Endothelial cell of umbilical vein (primary cell): Measurements from ENCODE around the gene MCCC1. TPM values are rescaled to one million over a fixed set of nuclear protein-coding genes. Genes with fewer than 3 reads are reported as not detected.

Source experiments
- BruUV-seq: library from RNA; stranded (reverse); fragments of 400-500 nt; replicated peaks from 2 replicates; lab custom pipeline; 2021; lab: Mats Ljungman, UMichigan
- CTCF ChIA-PET: fragments of 300-600, 350-600 bp; sonication (Branson Sonifier 250); formaldehyde crosslinking; loops from one replicate; lab custom pipeline; 2021; ENCODE audit warnings: antibody characterized with exemption, inconsistent platforms; lab: Charles Lee
- POLR2A ChIA-PET: fragments of 300-600, 350-600 bp; sonication (Branson Sonifier 250); formaldehyde crosslinking; loops from one replicate; lab custom pipeline; 2021; ENCODE audit warnings: antibody characterized with exemption, inconsistent platforms; lab: Charles Lee
- DNase-seq: peaks from one replicate; pipeline ENCODE4 v3.0.0-alpha.2; 2011; ENCODE audit warnings: low read depth, low spot score
- FAIRE-seq: peaks from 2 replicates; lab custom pipeline; 2011; peaks lifted over from hg19 to GRCh38; lab: Jason Lieb, UNC
- H2AFZ ChIP-seq: 2 replicates; pipeline ENCODE4 v1.6.0; 2012; ENCODE audit warnings: low read depth, low read length, control low read depth, inconsistent platforms
- H3K27ac ChIP-seq: 2 replicates; pipeline ENCODE4 v1.5.1; 2011; ENCODE audit warnings: low read depth, mild to moderate bottlenecking, control low read depth, low read length, moderate library complexity; ENCODE audit not compliant: insufficient read depth
- H3K27me3 ChIP-seq, 2 experiments: 2 replicates each; pipeline versions ENCODE4 v1.6.0 to v1.6.1; 2011; ENCODE audit warnings: low read length in 2 of 2, mixed read lengths in 1 of 2; ENCODE audit not compliant: control insufficient read depth in 2 of 2, insufficient read depth in 2 of 2
- H3K36me3 ChIP-seq, 2 experiments: 2 replicates in 1 of 2; 3 replicates in 1 of 2; pipeline ENCODE4 v1.5.1; 2011; ENCODE audit warnings: low read length in 2 of 2, mild to moderate bottlenecking in 1 of 2, moderate library complexity in 1 of 2; ENCODE audit not compliant: control insufficient read depth in 2 of 2, insufficient read depth in 2 of 2; ENCODE audit errors: extremely low read depth in 1 of 2
- H3K4me1 ChIP-seq: 3 replicates; pipeline ENCODE4 v1.5.1; 2011; ENCODE audit warnings: mild to moderate bottlenecking, low read length; ENCODE audit not compliant: control insufficient read depth, insufficient read depth; ENCODE audit errors: extremely low read depth
- H3K4me2 ChIP-seq: 2 replicates; pipeline ENCODE4 v1.6.1; 2011; ENCODE audit warnings: low read length, control low read depth, mixed read lengths; ENCODE audit not compliant: insufficient read depth
- H3K4me3 ChIP-seq, 3 experiments: fragments of 200-600 bp in 1 of 3; sonication (generic), shearing (Covaris generic) in 1 of 3; replicated peaks in 1 of 3; 2 replicates each; pipeline ENCODE4 v1.5.1; 2011 to 2016; ENCODE audit warnings: control low read depth in 3 of 3, low read length in 3 of 3, mild to moderate bottlenecking in 2 of 3, inconsistent platforms in 1 of 3, low read depth in 1 of 3, moderate library complexity in 1 of 3; ENCODE audit not compliant: insufficient read depth in 1 of 3
- H3K79me2 ChIP-seq: 2 replicates; pipeline ENCODE4 v1.6.0; 2012; ENCODE audit warnings: low read length, inconsistent platforms; ENCODE audit not compliant: control insufficient read depth, insufficient read depth
- H3K9ac ChIP-seq: replicated peaks from 2 replicates; pipeline ENCODE3; 2011; ENCODE audit warnings: low read length, control low read depth; ENCODE audit not compliant: insufficient read depth; ENCODE audit errors: extremely low read depth
- H3K9me1 ChIP-seq: replicated peaks from 3 replicates; pipeline ENCODE4 v1.6.0; 2011; ENCODE audit warnings: mild to moderate bottlenecking, low read length; ENCODE audit not compliant: control insufficient read depth, insufficient read depth; ENCODE audit errors: extremely low read depth
- H3K9me3 ChIP-seq: replicated peaks from 2 replicates; pipeline ENCODE4 v1.5.1; 2012; ENCODE audit warnings: low read length, inconsistent platforms; ENCODE audit not compliant: control insufficient read depth, insufficient read depth
- H4K20me1 ChIP-seq: replicated peaks from 2 replicates; pipeline ENCODE3; 2011; ENCODE audit warnings: mild to moderate bottlenecking, low read length; ENCODE audit not compliant: control insufficient read depth, insufficient read depth; ENCODE audit errors: extremely low read depth
- EZH2 ChIP-seq: IDR thresholded peaks from 2 replicates; pipeline ENCODE4 v1.6.1; 2012; ENCODE audit warnings: borderline replicate concordance, low read depth, mild to moderate bottlenecking, moderate library complexity, low read length, inconsistent platforms; ENCODE audit not compliant: severe bottlenecking
- FOS ChIP-seq: IDR thresholded peaks from 2 replicates; pipeline ENCODE4 v1.6.1; 2011; ENCODE audit warnings: mild to moderate bottlenecking, low read length, moderate library complexity, borderline replicate concordance; ENCODE audit not compliant: insufficient read depth
- GATA2 ChIP-seq: IDR thresholded peaks from 2 replicates; pipeline ENCODE4 v1.7.0; 2011; ENCODE audit warnings: low read depth, mild to moderate bottlenecking, moderate library complexity, mixed read lengths, low read length; ENCODE audit not compliant: insufficient read length, insufficient read depth
- JUN ChIP-seq: IDR thresholded peaks from 2 replicates; pipeline ENCODE4 v1.6.1; 2011; ENCODE audit warnings: borderline replicate concordance, low read depth; ENCODE audit not compliant: insufficient read length, insufficient read depth
- MYC ChIP-seq: IDR thresholded peaks from one replicate; pipeline ENCODE4 v1.6.1; 2011; ENCODE audit warnings: mild to moderate bottlenecking, low read depth, low read length
- POLR2A ChIP-seq: IDR thresholded peaks from 2 replicates; pipeline ENCODE4 v1.6.1; 2012; ENCODE audit warnings: low read depth, mild to moderate bottlenecking, control low read depth, low read length
- POLR2AphosphoS5 ChIP-seq: IDR thresholded peaks from 2 replicates; pipeline ENCODE4 v1.6.1; 2012; ENCODE audit warnings: low read depth, mild to moderate bottlenecking, control low read depth, low read length, moderate library complexity; ENCODE audit not compliant: insufficient read depth
- dilution Hi-C: fragments of 300-500 bp; cut with MboI; formaldehyde crosslinking; loops from one replicate; pipeline ENCODE4 v1.15.0; 2019; ENCODE audit warnings: low sequenced_read_pairs; ENCODE audit not compliant: extremely low pct_ligation_motif_present
- intact Hi-C: fragments of 100-400 bp; cut with micrococcal nuclease; formaldehyde crosslinking; loops from one replicate; pipeline ENCODE4 v1.10.0; 2022
- polyA plus RNA-seq, 4 experiments: library from polyadenylated mRNA; depleted of rRNA in 3 of 4; stranded (reverse) in 3 of 4; unstranded in 1 of 4; fragments of >200 nt; gene quantifications; 2 replicates each; pipeline versions ENCODE4 v1.2.1 to v1.2.3, GENCODE V29; 2011 to 2012; ENCODE audit warnings: missing spikeins in 1 of 4
- total RNA-seq: library from RNA; stranded (reverse); gene quantifications from 2 replicates; pipeline ENCODE4 v1.2.3, GENCODE V29; 2021
- TF ChIP-seq, protein P1 (sequence below), 2 donors: IDR thresholded peaks; 1 replicate in 1 of 2; 2 replicates in 1 of 2; pipeline ENCODE4 v1.5.1; 2011; ENCODE audit warnings: low read length in 2 of 2, mild to moderate bottlenecking in 2 of 2, moderate library complexity in 2 of 2, control low read depth in 1 of 2, inconsistent platforms in 1 of 2, low read depth in 1 of 2; ENCODE audit not compliant: insufficient read depth in 1 of 2; ENCODE audit errors: extremely low read depth in 1 of 2
- TF ChIP-seq, protein P2 (sequence below): IDR thresholded peaks from 2 replicates; pipeline ENCODE4 v1.6.1; 2011; ENCODE audit not compliant: insufficient read depth, insufficient read length

The MCCC1 gene
- total and polyA plus RNA-seq, 2 donors (not counting 3 experiments of a cell fraction or from before 2014, with no cell fraction given), result 9.2 to 19.7 TPM

DNA sequence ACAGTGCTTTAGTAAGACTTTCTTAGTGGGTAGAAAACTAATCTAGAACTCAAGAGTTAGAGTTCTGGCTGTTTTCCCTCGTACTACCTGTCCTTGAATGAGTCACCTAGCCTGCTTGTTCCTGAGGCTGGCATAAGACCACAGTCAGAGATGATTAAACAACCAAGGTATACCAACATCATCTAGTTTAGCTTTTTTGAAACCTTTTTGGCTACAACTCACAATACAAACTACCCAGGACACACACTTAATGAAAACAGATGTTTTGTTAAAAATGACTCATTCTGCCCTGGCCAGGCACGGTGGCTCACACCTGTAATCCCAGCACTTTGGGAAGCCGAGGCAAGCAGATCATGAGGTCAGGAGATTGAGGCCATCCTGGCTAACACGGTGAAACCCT lies 4.6 kb downstream of the MCCC1 start:
- Histone ChIP-seq H3K9me1 (no peaks in the 10 kb centered on the region), H3K4me2 (no peak overlapping the region), H3K36me3 (peaks cover 2% of the 10 kb centered on the region in 2 experiments), H3K9me3 (no peaks in the 10 kb centered on the region), H3K27ac (no peak overlapping the region), H3K79me2 (peaks cover 5% of the 10 kb centered on the region), H3K9ac (no peak overlapping the region), H3K4me1 (peaks cover 8% of the 10 kb centered on the region), H4K20me1 (no peaks in the 10 kb centered on the region), H3K27me3 (no peaks in the 10 kb centered on the region), H3K4me3 (no peak overlapping the region), H2AFZ (no peak overlapping the region)
- ChIA-PET CTCF (no interaction called here), POLR2A (no interaction called here)
- DNase-seq, result no peak
- BruUV-seq, result no TSS peak
- dilution Hi-C loops, result no loop called here
- TF ChIP-seq, protein P1, sequence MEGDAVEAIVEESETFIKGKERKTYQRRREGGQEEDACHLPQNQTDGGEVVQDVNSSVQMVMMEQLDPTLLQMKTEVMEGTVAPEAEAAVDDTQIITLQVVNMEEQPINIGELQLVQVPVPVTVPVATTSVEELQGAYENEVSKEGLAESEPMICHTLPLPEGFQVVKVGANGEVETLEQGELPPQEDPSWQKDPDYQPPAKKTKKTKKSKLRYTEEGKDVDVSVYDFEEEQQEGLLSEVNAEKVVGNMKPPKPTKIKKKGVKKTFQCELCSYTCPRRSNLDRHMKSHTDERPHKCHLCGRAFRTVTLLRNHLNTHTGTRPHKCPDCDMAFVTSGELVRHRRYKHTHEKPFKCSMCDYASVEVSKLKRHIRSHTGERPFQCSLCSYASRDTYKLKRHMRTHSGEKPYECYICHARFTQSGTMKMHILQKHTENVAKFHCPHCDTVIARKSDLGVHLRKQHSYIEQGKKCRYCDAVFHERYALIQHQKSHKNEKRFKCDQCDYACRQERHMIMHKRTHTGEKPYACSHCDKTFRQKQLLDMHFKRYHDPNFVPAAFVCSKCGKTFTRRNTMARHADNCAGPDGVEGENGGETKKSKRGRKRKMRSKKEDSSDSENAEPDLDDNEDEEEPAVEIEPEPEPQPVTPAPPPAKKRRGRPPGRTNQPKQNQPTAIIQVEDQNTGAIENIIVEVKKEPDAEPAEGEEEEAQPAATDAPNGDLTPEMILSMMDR (IDR thresholded peaks at IDR 0.05; ENCODE audit: extremely low read depth in 1 of 2, insufficient read depth in 1 of 2, low read depth in 1 of 2, low read length in 2 of 2), result no peak
- no peak for TF ChIP-seq POLR2AphosphoS5
- FAIRE-seq, result no peak
- intact Hi-C loops, result loop anchor here (5.0 kb wide), 1 partner anchor 177 kb away; no protein-coding TSS in a partner anchor

DNA sequence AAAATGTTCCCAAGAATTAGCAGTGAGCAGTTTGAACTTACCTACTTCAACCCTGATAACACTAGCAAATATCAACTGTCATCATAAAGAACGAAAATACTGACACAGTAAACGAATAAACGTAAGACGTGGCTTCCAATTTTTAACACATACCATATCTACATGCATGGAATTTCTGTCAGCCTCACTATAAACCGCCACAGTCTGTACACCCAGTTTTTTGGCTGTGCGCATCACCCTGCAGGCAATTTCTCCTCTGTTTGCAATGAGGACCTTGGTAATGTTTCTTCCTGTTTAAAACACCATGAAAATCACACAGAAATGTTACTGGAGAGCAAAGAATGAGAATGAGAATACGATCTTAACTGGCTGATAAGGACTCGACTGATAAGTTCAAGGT lies 7.0 kb downstream of the MCCC1 start:
- BruUV-seq, result no TSS peak
- dilution Hi-C loops, result no loop called here

More for the DNA sequence above, 7.0 kb downstream of the MCCC1 start:
- Histone ChIP-seq H3K4me3 (no peak overlapping the region), H3K27me3 (no peaks in the 10 kb centered on the region), H2AFZ (no peak overlapping the region), H3K9me1 (no peaks in the 10 kb centered on the region), H3K4me1 (no peaks in the 10 kb centered on the region), H3K27ac (no peak overlapping the region), H4K20me1 (no peaks in the 10 kb centered on the region), H3K9me3 (no peaks in the 10 kb centered on the region), H3K9ac (no peak overlapping the region), H3K79me2 (no peaks in the 10 kb centered on the region), H3K4me2 (no peak overlapping the region), H3K36me3 (peaks cover 2 to 3% of the 10 kb centered on the region in 2 experiments)
- POLR2A ChIA-PET, result no interaction called here
- TF ChIP-seq POLR2A, result no peak
- TF ChIP-seq POLR2AphosphoS5, result no peak
- no peak for TF ChIP-seq GATA2
- no peak for TF ChIP-seq FOS
- no peak for TF ChIP-seq JUN
- no peak for TF ChIP-seq MYC
- TF ChIP-seq, protein P1 (IDR thresholded peaks at IDR 0.05; ENCODE audit: extremely low read depth in 1 of 2, insufficient read depth in 1 of 2, low read depth in 1 of 2, low read length in 2 of 2), result no peak
- no peak for TF ChIP-seq EZH2
- TF ChIP-seq, protein P2, sequence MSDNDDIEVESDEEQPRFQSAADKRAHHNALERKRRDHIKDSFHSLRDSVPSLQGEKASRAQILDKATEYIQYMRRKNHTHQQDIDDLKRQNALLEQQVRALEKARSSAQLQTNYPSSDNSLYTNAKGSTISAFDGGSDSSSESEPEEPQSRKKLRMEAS, result no peak
- DNase-seq, result no peak
- CTCF ChIA-PET, result no interaction called here
- intact Hi-C loops, result no loop called here
- FAIRE-seq, result no peak
